GM18907 (cell line): Measurements from ENCODE around the gene ZNF407.

Source experiments
- ATAC-seq: cut with Tn5 transposase; IDR thresholded peaks from one replicate; pipeline ENCODE4 v1.9.1; 2021; ENCODE audit warnings: mild to moderate bottlenecking, moderate library complexity; ENCODE audit not compliant: unreplicated experiment

Gene ZNF407

GRCh38 chr18:75109319-75109691 lies 511.6 kb downstream of the ZNF407 start:
- no peak for ATAC-seq

GRCh38 chr18:75109819-75110218 lies 512.1 kb downstream of the ZNF407 start:
- ATAC-seq = no peak

- no peak for ATAC-seq
Observed at GRCh38 chr18:75110311-75110710, 512.6 kb downstream of the ZNF407 start.

GRCh38 chr18:75110846-75111415 lies 513.3 kb downstream of the ZNF407 start:
- no peak for ATAC-seq

GRCh38 chr18:75111760-75112159 lies 514.1 kb downstream of the ZNF407 start:
- no peak for ATAC-seq

GRCh38 chr18:75112186-75113096 lies 514.8 kb downstream of the ZNF407 start:
- no peak for ATAC-seq

- ATAC-seq = no peak
Observed at GRCh38 chr18:75113455-75113854, 515.8 kb downstream of the ZNF407 start.

- ATAC-seq = no peak
Observed at GRCh38 chr18:75114231-75114764, 516.6 kb downstream of the ZNF407 start.
